Brain microvascular endothelial cell (primary cell): Measurements from ENCODE around the gene MET.

Source experiments
- DNase-seq: peaks from one replicate; pipeline ENCODE4 v3.0.0-alpha.2; 2020
- H3K27ac ChIP-seq: fragments of 250-450 bp; sonication (Bioruptor Pico); 2 replicates; pipeline ENCODE4 v1.5.1; 2020; ENCODE audit warnings: mild to moderate bottlenecking, moderate library complexity
- H3K27me3 ChIP-seq: fragments of 250-450 bp; sonication (Bioruptor Pico); replicated peaks from 2 replicates; pipeline ENCODE4 v1.5.1; 2020; ENCODE audit warnings: mild to moderate bottlenecking
- H3K36me3 ChIP-seq: fragments of 250-450 bp; sonication (Bioruptor Pico); replicated peaks from 2 replicates; pipeline ENCODE4 v1.5.1; 2020; ENCODE audit warnings: mild to moderate bottlenecking
- H3K4me3 ChIP-seq: 2 replicates; pipeline ENCODE4 v1.5.1; 2011; ENCODE audit warnings: low read depth, mild to moderate bottlenecking, control low read depth, low read length, moderate library complexity
- CTCF ChIP-seq: IDR thresholded peaks from 2 replicates; pipeline ENCODE4 v1.5.1; 2011; ENCODE audit warnings: low read depth, mild to moderate bottlenecking, moderate library complexity, low read length, control low read depth, inconsistent platforms; ENCODE audit errors: missing control alignments
- in situ Hi-C: cut with HindIII; loops from 2 replicates; pipeline ENCODE4 v1.10.0; 2017; ENCODE audit warnings: low sequenced_read_pairs, low pct_ligation_motif_present

The MET gene

GRCh38 chr7:116738378-116738777 lies 66.4 kb downstream of the MET start:
- no peak for DNase-seq
- no peak for TF ChIP-seq CTCF
- no peaks in the 10 kb centered on the region for H3K27me3 ChIP-seq
- no peak overlapping the region for H3K27ac ChIP-seq
- H3K4me3 ChIP-seq: no peak overlapping the region
- in situ Hi-C loops: no loop called here
- no peaks in the 10 kb centered on the region for H3K36me3 ChIP-seq

- H3K4me3 ChIP-seq: no peak overlapping the region
- H3K27me3 ChIP-seq: no peaks in the 10 kb centered on the region
- no peak overlapping the region for H3K27ac ChIP-seq
- no peaks in the 10 kb centered on the region for H3K36me3 ChIP-seq
- TF ChIP-seq CTCF: no peak
- in situ Hi-C loops: no loop called here
- DNase-seq: no peak
Observed at GRCh38 chr7:116739307-116739706, 67.3 kb downstream of the MET start.

- in situ Hi-C loops: no loop called here
- Histone ChIP-seq H3K27me3 (no peaks in the 10 kb centered on the region), H3K36me3 (no peaks in the 10 kb centered on the region), H3K4me3 (no peak overlapping the region), H3K27ac (no peak overlapping the region)
- DNase-seq: no peak
- TF ChIP-seq CTCF: no peak
Observed at GRCh38 chr7:116740231-116740630, 68.2 kb downstream of the MET start.

GRCh38 chr7:116740755-116741462 lies 68.9 kb downstream of the MET start:
- no peak overlapping the region for H3K27ac ChIP-seq
- H3K36me3 ChIP-seq: no peaks in the 10 kb centered on the region
- H3K27me3 ChIP-seq: no peaks in the 10 kb centered on the region
- in situ Hi-C loops: no loop called here
- no peak for TF ChIP-seq CTCF
- DNase-seq: no peak
- no peak overlapping the region for H3K4me3 ChIP-seq

- no peak overlapping the region for H3K27ac ChIP-seq
- no peak for TF ChIP-seq CTCF
- in situ Hi-C loops: no loop called here
- DNase-seq: no peak
- H3K36me3 ChIP-seq: no peaks in the 10 kb centered on the region
- no peak overlapping the region for H3K4me3 ChIP-seq
- no peaks in the 10 kb centered on the region for H3K27me3 ChIP-seq
Observed at GRCh38 chr7:116741625-116742316, 69.8 kb downstream of the MET start.
